Astrocyte of the spinal cord (primary cell): ENCODE data around the gene FLNA.

Experiments used
- DNase-seq: peaks from one replicate; pipeline ENCODE4 v3.0.0; 2011; ENCODE audit warnings: low read depth, low spot score
- H3K4me3 ChIP-seq: 2 replicates; pipeline ENCODE4 v1.5.1; 2011; ENCODE audit warnings: low read depth, mild to moderate bottlenecking, low read length, moderate library complexity
- CTCF ChIP-seq: IDR thresholded peaks from 2 replicates; pipeline ENCODE4 v1.5.1; 2012; ENCODE audit warnings: low read depth, mild to moderate bottlenecking, low read length, inconsistent platforms
- in situ Hi-C: cut with HindIII; loops from 2 replicates; pipeline ENCODE4 v1.10.0; 2017; ENCODE audit warnings: low sequenced_read_pairs

The FLNA gene

GRCh38 chrX:154413142-154413541 is 38.7 kb upstream of the FLNA start:
- H3K4me3 ChIP-seq = no peak overlapping the region
- in situ Hi-C loops = no loop called here
- TF ChIP-seq CTCF = no peak
- no peak for DNase-seq

- H3K4me3 ChIP-seq = peak overlapping the region; percentile 48
- in situ Hi-C loops = no loop called here
- TF ChIP-seq CTCF = no peak
- DNase-seq = no peak
Measured at GRCh38 chrX:154412468-154412867, 38.0 kb upstream of the FLNA start.

GRCh38 chrX:154411981-154412340 is 37.5 kb upstream of the FLNA start:
- peak overlapping the region; percentile 48 for H3K4me3 ChIP-seq
- TF ChIP-seq CTCF = no peak
- in situ Hi-C loops = no loop called here
- DNase-seq = peak; percentile 48

- DNase-seq = peak; percentile 91
- TF ChIP-seq CTCF = no peak
- in situ Hi-C loops = no loop called here
- H3K4me3 ChIP-seq = peak within 1 kb of the TSS; percentile 41
Measured at GRCh38 chrX:154409222-154409871, 34.9 kb upstream of the FLNA start, which contains the start of gene DNASE1L1. Gene DNASE1L1, minus strand, starts transcription at chrX:154409254. Its CDS starts 3,686 bp downstream, at chrX:154405568.

- TF ChIP-seq CTCF = no peak
- no peak for DNase-seq
- in situ Hi-C loops = no loop called here
- H3K4me3 ChIP-seq = peak overlapping the region; percentile 41
Measured at GRCh38 chrX:154408659-154409221, 34.3 kb upstream of the FLNA start.

GRCh38 chrX:154404625-154405192 is 30.3 kb upstream of the FLNA start:
- in situ Hi-C loops = no loop called here
- no peak for TF ChIP-seq CTCF
- DNase-seq = no peak
- no peak overlapping the region for H3K4me3 ChIP-seq
